GM18858 (cell line): ENCODE data around the gene KDM1A.
"Not testable (repeated sequence)": the region's sequence is repeated elsewhere in the genome, so short reads cannot be mapped to it uniquely, and the experiment has no call there.

Source experiments
- ATAC-seq: cut with Tn5 transposase; IDR thresholded peaks from one replicate; pipeline ENCODE4 v1.9.1; 2021; ENCODE audit not compliant: unreplicated experiment

The KDM1A gene

DNA sequence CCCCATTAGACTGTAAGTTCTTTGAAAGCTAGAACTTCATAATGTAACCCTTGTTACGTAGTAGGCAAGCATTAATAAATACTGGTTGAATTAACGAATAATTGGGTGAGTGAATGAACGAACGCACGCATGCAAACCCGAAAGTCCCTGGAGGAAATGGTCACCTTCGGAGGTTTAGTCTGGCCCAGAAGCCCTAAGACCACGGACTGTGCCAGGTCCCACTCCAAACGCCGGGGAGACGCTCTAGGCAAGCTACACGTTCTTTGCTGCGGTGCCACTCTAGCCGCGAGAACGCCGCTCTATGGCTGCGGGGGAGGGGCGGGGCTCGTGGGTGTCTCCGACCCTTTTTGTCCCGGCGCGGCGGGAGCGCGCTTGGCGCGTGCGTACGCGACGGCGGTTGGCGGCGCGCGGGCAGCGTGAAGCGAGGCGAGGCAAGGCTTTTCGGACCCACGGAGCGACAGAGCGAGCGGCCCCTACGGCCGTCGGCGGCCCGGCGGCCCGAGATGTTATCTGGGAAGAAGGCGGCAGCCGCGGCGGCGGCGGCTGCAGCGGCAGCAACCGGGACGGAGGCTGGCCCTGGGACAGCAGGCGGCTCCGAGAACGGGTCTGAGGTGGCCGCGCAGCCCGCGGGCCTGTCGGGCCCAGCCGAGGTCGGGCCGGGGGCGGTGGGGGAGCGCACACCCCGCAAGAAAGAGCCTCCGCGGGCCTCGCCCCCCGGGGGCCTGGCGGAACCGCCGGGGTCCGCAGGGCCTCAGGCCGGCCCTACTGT lies at the start of gene KDM1A:
Gene KDM1A (plus strand): TSS at position 375 of the 769 bp plus-strand sequence. CDS start 129 bp downstream, at position 504.
- peak; percentile 78 for ATAC-seq

DNA sequence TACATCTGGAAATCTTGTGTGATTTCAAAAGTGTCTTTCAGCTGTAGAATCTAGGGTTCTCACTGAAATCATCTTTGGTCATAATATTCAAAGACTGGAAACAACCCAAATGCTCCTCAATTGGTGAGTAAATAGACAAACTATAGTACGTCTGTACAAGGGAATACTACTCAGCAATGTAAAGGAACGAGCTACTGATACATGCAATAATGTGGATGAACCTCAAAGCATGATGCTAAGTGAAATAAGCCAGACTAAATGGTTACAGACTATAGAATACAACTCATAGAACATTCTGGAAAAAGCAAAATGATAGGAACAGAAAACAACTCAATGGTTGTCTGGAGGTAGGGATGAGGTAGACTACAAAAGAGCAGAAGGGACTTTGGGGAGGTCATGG lies 49.2 kb upstream of the KDM1A start:
- ATAC-seq: no peak

GRCh38 chr1:22971161-22971560 lies 48.1 kb upstream of the KDM1A start:
- ATAC-seq: no peak

DNA sequence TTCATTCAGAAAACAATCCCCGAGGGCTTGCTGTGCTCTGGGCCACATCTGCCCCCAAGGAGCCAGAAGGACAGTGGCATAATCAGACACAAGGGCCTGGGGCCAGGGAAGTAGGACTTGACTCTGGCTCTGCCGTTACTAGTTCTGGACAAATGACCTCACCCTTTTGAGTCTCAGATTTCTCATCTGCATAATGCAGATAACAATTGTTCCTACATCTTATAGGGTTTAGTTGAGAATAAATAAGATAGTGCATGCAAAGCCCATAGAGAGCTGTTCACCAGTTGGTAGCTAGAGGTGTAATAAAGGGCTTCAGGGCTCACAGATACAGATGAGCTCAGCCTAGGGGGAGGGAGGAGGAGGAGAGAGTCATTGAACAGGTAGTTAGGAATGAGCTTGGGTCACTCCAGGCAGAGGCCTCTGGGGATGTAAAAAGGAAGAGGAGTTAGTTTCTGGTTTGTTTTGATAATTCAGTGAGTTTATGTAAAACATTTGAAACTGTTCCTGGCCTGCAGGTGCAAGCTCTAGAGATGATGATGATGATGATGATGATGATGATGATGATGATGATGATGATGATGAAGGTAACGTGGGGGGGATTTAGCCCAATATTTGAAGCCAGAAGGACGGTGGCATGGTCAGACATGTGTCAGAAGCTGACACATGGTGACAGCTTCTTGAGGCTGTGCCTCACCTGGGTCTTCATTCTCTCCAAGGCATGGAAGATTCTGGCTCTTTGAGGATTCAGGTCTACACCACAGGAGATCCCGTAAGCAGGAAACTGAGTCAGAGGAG lies 47.5 kb upstream of the KDM1A start:
- ATAC-seq: no peak

GRCh38 chr1:22972760-22973159 lies 46.5 kb upstream of the KDM1A start, which contains the start of gene LACTBL1:
Gene LACTBL1 (minus strand): TSS chr1:22972866. CDS start chr1:22972316, 550 bp downstream.
- ATAC-seq: no peak

DNA sequence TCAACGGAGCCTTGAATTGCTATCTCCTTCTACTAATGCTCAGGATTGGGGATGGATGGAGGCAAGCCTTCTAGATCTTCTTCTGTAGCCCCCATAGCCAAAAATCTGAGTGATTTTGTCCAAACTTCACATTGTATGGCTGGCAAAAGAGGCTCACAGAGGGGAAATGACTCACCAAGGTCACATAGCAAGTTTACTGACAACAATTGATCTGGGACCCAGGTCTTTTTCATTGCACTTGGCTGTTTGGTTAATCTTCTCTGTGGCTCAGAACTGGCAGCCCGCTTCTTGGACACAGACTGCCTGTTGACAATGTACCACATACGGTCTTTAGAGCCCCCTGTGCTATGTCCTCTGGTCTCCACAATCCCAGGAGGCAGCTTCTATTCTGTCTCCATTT lies 43.6 kb upstream of the KDM1A start:
- ATAC-seq: no peak

DNA sequence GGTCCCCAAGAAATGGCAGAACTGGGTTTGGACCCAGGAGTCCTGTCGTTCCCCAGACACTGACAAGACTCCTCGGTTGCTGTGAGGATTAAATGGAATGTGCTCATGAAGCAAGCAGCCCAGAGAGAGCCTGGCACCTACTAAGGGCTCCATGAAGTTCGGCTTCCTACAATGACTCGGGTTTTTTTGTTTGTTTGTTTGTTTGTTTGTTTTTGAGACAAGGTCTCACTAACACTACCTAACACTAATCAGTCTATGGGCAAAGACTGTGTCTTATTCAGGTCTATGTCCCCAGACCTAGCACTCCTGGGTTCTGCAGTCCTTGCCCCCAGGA lies 43.2 kb upstream of the KDM1A start:
- ATAC-seq: no peak

DNA sequence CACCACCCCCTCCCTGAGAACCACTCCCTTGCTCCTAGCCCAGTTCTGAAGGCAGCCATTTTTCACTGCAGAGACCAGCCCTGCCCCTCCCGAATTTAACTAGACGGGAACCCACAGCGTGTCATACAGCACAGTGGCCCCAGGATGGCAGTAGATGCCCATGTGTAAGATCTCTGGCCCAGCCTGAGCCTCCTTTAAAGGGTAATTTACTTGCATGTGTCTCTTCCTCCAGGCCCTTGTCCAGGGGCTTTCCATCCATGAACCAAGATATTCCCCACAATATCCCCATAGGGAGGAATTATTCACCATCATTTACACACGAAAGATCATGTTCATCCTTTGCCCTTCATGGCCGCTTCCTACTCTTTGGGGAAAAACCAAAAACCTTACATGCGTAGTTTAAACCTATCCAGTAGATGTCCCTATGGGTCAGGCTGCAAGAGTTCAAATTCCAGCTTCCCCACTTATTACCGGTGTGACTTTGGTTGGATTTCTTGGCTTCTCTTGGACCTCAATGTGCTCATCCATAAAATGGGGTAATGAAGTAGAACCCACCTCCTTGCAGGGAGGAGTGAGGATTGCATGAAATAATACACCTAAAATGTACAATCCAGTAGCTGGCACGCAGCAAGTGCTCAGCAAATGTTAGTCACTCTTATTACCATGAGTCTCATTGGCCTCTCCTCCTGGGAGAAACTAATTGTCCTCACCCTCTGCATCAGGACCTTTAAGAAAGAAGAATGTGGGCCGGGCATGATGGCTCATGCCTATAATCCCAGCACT lies 42.6 kb upstream of the KDM1A start:
- no peak for ATAC-seq

- no peak for ATAC-seq
These were observed 41.0 kb upstream of the KDM1A start for GRCh38 chr1:22978299-22978698.

GRCh38 chr1:22980471-22980790 lies 38.8 kb upstream of the KDM1A start:
- ATAC-seq: not testable (repeated sequence)

- no peak for ATAC-seq
These were observed 35.3 kb upstream of the KDM1A start for GRCh38 chr1:22983944-22984343.

GRCh38 chr1:22992384-22992783 lies 26.9 kb upstream of the KDM1A start:
- not testable (repeated sequence) for ATAC-seq

- not testable (repeated sequence) for ATAC-seq
These were observed 26.0 kb upstream of the KDM1A start for GRCh38 chr1:22993220-22993795.

DNA sequence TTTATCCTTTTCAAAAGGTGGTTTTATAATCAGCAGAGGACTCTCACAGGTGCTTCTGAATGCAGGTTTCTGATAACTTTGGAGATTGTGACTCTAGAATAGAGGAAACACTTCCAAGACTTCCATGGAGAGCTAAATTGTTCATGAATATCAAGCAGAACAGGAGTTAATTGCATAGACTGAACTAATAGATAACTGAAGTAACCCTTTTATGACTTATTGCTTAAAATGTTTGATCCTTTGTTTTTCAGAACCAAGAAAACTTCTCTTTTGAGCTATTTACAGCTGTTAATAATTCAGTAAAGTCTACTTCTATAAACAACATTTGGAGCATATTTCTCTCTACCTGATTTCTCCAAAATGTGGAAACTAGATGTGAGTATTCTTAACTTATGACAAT lies 23.5 kb upstream of the KDM1A start:
- no peak for ATAC-seq

GRCh38 chr1:22997528-22997927 lies 21.7 kb upstream of the KDM1A start:
- ATAC-seq: not testable (repeated sequence)

GRCh38 chr1:23000133-23000532 lies 19.1 kb upstream of the KDM1A start:
- not testable (repeated sequence) for ATAC-seq

GRCh38 chr1:23002218-23002617 lies 17.1 kb upstream of the KDM1A start:
- not testable (repeated sequence) for ATAC-seq

DNA sequence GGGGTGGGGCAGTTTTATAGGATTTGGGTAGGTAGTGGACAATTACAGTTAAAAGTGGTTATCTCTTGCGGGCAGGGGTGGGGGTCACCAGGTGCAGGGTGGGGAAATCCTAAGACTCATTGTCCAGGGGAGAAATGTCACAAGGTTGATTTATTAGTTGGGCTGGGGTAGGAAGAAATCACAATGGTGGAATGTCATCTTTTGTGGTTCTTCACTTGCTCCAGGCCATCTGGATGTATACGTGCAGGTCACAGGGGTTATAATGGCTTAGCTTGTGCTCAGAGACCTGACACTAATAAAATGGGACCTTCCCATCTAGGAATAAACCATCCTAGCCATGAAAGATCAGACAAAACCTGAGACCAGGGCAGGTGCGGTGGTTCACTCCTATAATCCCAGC lies 15.2 kb upstream of the KDM1A start:
- no peak for ATAC-seq

- ATAC-seq: not testable (repeated sequence)
These were observed 14.5 kb upstream of the KDM1A start for GRCh38 chr1:23004769-23005168.

- no peak for ATAC-seq
These were observed 12.2 kb upstream of the KDM1A start for GRCh38 chr1:23007106-23007505.

DNA sequence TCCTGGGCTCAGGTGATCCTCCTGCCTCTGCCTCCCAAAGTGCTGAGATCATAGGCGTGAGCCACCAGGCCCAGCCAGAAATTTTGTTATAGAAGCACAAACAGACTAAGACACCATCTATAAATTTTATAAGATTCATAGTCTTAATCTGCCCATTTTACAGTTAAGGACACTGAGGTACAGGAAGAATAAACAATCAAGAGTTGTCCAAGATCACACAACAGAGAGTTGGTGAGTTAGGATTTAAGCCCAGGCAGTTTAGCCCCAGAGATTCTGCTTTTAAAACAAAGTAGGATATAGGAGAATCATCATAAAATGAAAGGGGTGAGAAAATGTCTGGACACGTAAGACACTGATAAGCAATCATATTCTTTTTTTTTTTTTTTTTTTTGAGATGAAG lies 10.4 kb upstream of the KDM1A start:
- ATAC-seq: no peak
